HG03196 (cell line): ENCODE data around the gene PTMA.
"Not testable (repeated sequence)": the region's sequence is repeated elsewhere in the genome, so short reads cannot be mapped to it uniquely, and the experiment has no call there.

ENCODE experiments used
- ATAC-seq: cut with Tn5 transposase; IDR thresholded peaks from one replicate; pipeline ENCODE4 v1.9.1; 2021; ENCODE audit not compliant: unreplicated experiment

The PTMA gene

DNA sequence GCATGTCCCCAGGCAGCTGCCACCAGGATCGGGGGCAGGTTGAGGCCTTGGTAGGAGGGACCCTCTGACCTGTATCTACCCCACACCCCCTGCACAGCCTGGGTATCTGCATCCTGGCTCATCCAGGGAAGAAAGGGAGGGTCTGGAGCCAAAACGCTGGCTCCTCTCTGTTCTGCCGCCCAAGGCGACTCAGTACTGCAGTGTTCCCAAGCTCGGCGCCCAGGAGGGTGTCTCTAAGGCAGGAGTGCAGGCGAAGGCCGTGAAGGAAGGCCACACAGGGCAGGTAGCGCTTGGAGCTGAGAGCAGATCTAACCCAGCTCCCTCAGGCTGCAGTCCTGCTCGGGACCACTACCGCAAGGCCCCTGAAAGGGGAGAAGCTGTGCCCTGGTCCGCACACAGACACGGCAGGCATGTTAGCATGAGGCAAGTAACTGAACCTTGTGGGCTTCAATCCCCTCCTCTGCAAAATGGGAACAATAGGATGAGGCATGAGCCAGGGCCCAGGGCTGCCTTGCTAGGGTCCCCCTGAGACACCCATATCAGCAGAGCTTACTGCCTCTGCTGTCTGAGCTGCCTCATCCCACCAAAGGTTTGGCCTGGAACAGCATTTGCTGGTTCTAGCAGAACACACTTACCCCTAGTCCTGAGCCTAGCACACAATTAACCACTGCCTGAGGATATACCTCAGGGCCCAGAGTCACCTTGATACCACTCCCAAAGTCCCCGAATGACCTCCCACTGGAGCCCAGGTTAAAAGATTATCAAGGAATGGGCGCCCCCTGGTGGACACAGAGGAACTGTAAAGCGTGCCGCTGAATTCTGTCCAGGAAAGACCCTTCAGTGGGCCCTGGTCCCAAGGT is 6.5 kb downstream of the PTMA start:
- peak; percentile 32 for ATAC-seq

DNA sequence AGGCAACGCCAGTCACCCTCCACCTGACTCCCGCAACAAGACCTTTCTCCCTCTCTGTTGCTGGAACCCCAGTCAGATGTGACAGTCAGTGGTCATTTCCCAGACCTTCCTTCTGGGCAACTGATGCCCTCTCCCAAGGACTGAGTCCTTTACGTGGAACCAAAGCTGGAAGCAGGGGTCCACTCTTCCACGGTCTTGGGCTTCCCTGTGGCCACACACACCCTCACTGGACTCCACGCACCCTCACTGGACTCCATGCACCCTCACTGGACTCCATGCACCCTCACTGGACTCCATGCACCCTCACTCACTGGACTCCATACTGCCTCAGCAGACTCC is 7.1 kb downstream of the PTMA start:
- no peak for ATAC-seq

DNA sequence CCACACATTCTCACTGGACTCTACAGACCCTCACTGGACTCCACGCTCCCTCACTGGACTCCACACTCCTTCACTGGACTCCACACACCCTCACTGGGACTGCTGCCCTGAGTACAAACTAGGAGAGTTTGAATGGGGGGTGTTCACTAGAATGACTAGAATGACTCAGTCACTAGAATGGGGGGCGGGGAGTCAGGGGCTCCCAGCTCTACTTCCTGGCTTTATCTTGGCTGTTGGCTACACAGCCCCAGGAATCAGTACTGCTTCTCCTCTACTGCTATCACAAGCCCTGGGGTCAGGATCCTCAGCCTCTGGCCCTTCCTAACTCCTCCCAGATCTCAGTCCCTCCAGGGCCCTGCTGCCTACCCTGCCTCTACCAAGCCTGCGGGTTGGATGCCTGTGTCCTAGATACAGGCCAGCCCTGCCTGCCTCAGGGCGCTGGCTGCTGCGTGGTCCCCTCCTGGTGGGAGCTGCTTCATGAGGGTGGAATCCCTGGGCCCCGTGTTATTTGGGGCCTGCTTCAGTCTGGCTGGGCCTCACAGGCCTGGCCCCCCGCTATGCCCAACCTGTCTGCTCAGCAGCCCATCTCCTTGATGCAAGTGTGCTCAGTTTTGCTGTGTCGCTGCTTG is 7.8 kb downstream of the PTMA start:
- no peak for ATAC-seq

GRCh38 chr2:231716666-231717280 is 8.4 kb downstream of the PTMA start:
- no peak for ATAC-seq

GRCh38 chr2:231717281-231718171 is 9.2 kb downstream of the PTMA start:
- ATAC-seq: no peak

GRCh38 chr2:231718799-231719198 is 10.5 kb downstream of the PTMA start:
- ATAC-seq: no peak

GRCh38 chr2:231720292-231720986 is 12.1 kb downstream of the PTMA start:
- ATAC-seq: peak; percentile 9

- peak; percentile 64 for ATAC-seq
Measured at GRCh38 chr2:231720987-231721966, 13.0 kb downstream of the PTMA start.

GRCh38 chr2:231722721-231723307 is 14.5 kb downstream of the PTMA start:
- ATAC-seq: no peak

DNA sequence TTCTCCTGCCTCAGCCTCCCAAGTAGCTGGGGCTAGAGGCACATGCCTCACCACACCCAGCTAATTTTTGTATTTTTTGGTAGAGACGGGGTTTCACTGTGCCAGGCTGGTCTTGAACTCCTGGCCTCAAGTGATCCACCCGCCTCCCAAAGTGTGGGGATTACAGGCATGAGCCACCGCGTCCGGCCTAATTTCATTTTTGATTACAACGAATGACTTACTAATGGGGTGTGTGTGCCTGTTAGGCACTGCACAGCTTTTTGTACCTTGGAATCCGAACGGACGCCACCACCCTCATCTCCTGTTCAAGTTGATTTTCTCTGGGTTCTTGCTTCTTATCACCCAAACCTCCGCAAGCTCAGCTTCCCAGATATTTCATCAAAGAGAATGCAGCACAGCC is 17.2 kb downstream of the PTMA start:
- no peak for ATAC-seq

DNA sequence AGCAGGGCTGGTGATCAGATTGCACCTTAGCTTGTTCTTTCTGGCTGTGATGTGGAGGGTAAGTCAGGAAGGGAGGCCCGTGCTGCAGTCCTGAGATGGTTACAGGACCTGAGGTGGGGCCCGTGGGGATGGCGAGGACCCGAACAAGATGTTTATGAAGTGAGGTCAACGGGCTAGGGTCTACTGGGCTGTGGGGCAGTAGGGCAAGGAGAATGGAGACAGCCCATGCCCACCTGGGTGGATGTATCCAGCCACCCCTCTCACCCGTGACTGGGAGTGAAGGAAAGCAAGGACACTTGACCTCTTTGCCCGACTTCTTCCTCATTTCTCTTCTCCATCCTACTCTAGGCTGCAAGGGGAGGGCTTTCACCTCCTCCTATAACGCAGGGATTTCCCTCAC is 18.0 kb downstream of the PTMA start:
- no peak for ATAC-seq

- no peak for ATAC-seq
Measured at GRCh38 chr2:231727621-231728020, 19.3 kb downstream of the PTMA start.

GRCh38 chr2:231732604-231733003 is 24.3 kb downstream of the PTMA start:
- no peak for ATAC-seq

DNA sequence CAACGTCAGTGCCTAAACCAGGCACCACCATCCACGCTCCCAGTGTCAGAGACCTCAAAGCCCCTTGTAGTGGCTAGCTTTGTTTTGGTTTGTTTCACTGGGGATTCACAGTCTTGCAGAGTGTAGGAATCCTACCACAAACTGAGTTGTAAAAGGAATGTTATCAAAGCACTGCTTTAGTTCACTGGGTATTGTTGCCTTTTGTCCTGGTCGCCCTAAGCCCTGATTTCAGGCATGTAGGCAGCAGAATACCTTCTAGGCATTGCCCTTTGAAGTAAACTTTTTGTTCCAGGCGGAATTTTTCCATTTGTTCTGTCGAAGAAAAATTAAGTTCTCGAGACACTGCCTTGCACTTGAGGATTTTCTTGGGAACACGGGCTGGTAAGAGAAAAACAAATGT is 29.4 kb downstream of the PTMA start:
- no peak for ATAC-seq

DNA sequence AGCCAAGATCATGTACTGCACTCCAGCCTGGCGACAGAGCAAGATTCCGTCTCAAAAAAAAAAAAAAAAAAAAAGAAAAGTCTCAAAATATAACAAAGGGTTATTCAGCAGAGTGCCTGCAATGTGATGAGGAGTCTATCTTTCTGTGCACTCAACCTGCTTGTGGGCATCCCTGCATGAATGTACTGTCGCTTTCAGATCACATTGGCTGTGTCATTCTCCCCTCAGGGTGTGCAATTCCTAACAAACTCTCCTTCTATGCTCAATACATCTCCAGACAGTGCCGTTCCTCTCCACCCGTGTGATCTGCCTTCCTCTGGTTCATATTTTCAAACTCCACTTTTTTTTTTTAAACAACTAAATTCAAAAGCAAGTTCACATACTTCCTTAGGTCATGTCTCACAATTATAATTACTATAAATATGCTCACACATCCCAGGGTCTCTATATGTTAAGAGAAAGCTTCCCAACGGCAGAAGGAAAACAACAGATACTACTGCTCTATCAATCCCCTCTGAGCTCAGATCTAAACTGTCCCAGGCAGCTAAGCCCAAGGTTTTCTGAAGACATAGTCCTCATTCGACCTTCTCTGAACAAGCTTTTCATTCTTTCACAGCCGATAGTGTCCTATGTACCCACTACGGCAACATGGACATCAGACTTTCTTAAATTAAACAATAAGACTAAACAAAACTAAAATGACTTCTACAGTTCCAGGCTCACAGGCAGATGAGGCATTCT is 35.2 kb downstream of the PTMA start:
- ATAC-seq: no peak

GRCh38 chr2:231745303-231746038 is 37.1 kb downstream of the PTMA start:
- no peak for ATAC-seq

DNA sequence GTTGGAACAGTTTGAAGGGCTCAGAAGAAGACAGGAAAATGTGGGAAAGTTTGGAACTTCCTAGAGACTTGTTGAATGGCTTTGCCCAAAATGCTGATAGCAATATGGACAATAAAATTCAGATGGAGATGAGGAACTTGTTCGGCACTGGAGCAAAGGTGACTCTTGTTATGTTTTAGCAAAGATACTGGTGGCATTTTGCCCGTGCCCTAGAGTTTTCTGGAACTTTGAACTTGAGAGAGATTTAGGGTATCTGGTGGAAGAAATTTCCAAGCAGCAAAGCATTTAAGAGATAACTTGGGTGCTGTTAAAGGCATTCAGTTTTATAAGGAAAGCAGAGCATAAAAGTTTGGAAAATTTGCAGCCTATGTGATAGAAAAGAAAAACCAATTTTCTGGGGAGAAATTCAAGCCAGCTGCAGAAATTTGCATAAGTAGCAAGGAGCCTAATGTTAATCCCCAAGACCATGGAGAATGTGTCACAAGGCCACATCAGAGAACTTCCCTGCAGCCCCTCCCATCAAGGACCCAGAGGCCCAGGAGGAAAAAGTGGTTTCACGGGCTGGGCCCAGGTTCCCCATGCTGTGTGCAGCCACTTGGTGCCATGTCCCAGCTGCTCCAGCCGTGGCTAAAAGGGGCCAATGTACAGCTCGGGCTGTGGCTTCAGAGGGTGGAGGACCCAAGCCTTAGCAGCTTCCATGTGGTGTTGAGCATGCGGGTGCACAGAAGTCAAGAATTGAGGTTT is 40.0 kb downstream of the PTMA start:
- not testable (repeated sequence) for ATAC-seq
